PC-3 (cell line): ENCODE measurements around the gene SAXO2. TPM values are rescaled to one million over a fixed set of nuclear protein-coding genes. Genes with fewer than 3 reads are reported as not detected.
"Not testable (repeated sequence)": the region's sequence is repeated elsewhere in the genome, so short reads cannot be mapped to it uniquely, and the experiment has no call there.

ENCODE experiments used
- ATAC-seq: fragments of 200-7000 bp; cut with Tn5 transposase; 2 replicates; pipeline ENCODE4 v1.9.1; 2020; ENCODE audit warnings: mild to moderate bottlenecking, moderate library complexity
- BruUV-seq: library from RNA; stranded (reverse); fragments of 400-500 nt; replicated peaks from 2 replicates; lab custom pipeline; 2021; lab: Mats Ljungman, UMichigan
- CTCF ChIA-PET: fragments of 300-600 bp; sonication (Branson Sonifier 250); formaldehyde crosslinking; loops from one replicate; lab custom pipeline; 2022; ENCODE audit warnings: antibody characterized with exemption; lab: Charles Lee
- POLR2A ChIA-PET: fragments of 300-600 bp; sonication (Branson Sonifier 250); formaldehyde crosslinking; loops from one replicate; lab custom pipeline; 2022; ENCODE audit warnings: antibody characterized with exemption; ENCODE audit not compliant: unreplicated experiment; lab: Charles Lee
- DNase-seq: peaks from one replicate; pipeline ENCODE4 v3.0.0-alpha.2; 2015
- H2AFZ ChIP-seq: fragments of 300-600 bp; sonication (generic); 2 replicates; pipeline ENCODE4 v1.6.0; 2016; ENCODE audit warnings: antibody characterized with exemption, low read length
- H3F3A ChIP-seq: fragments of 300-600 bp; sonication (generic); one replicate; pipeline ENCODE4 v1.6.0; 2017; ENCODE audit warnings: antibody characterized with exemption, low read length, control low read depth, mild to moderate bottlenecking; ENCODE audit not compliant: unreplicated experiment
- H3K27ac ChIP-seq: fragments of 300-600 bp; sonication (generic); 2 replicates; pipeline ENCODE4 v1.5.1; 2016; ENCODE audit warnings: mild to moderate bottlenecking, low read length
- H3K27me3 ChIP-seq: fragments of 300-600 bp; sonication (generic); 2 replicates; pipeline ENCODE4 v1.6.1; 2016; ENCODE audit warnings: low read length, mixed read lengths
- H3K36me3 ChIP-seq: fragments of 300-600 bp; sonication (generic); 2 replicates; pipeline ENCODE4 v1.6.1; 2016; ENCODE audit warnings: low read depth, mixed run types, low read length, mixed read lengths
- H3K4me1 ChIP-seq: fragments of 300-600 bp; sonication (generic); 2 replicates; pipeline ENCODE4 v1.5.1; 2016; ENCODE audit warnings: low read length; ENCODE audit not compliant: insufficient read depth
- H3K4me2 ChIP-seq: fragments of 300-600 bp; sonication (generic); 2 replicates; pipeline ENCODE4 v1.6.0; 2016; ENCODE audit warnings: low read length
- H3K4me3 ChIP-seq: fragments of 300-600 bp; sonication (generic); 2 replicates; pipeline ENCODE4 v1.5.1; 2016; ENCODE audit warnings: mild to moderate bottlenecking, low read length, mixed read lengths
- H3K79me2 ChIP-seq: fragments of 300-600 bp; sonication (generic); 2 replicates; pipeline ENCODE4 v1.6.1; 2017; ENCODE audit warnings: low read length, mixed read lengths
- H3K9ac ChIP-seq: fragments of 300-600 bp; sonication (generic); 2 replicates; pipeline ENCODE4 v1.6.0; 2016; ENCODE audit warnings: mild to moderate bottlenecking, low read length
- H3K9me2 ChIP-seq: fragments of 300-600 bp; sonication (generic); replicated peaks from 2 replicates; pipeline ENCODE4 v1.6.1; 2016; ENCODE audit warnings: mixed run types, low read length, mixed read lengths
- H3K9me3 ChIP-seq: fragments of 300-600 bp; sonication (generic); 2 replicates; pipeline ENCODE4 v1.6.1; 2016; ENCODE audit warnings: low read length, mixed read lengths
- H4K20me1 ChIP-seq: fragments of 300-600 bp; sonication (generic); 2 replicates; pipeline ENCODE4 v1.6.1; 2016; ENCODE audit warnings: low read length, mixed read lengths
- intact Hi-C: fragments of 100-400 bp; cut with micrococcal nuclease; formaldehyde crosslinking; loops from 2 replicates; pipeline ENCODE4 v1.9.0; 2023
- total RNA-seq: library from RNA; depleted of rRNA; stranded (reverse); fragments of >200 nt; gene quantifications from 2 replicates; pipeline ENCODE4 v1.2.3, GENCODE V29; 2014; rRNA removed

Gene SAXO2
- total RNA-seq, 1 experiment from 2014 or later = 3.7 TPM

DNA sequence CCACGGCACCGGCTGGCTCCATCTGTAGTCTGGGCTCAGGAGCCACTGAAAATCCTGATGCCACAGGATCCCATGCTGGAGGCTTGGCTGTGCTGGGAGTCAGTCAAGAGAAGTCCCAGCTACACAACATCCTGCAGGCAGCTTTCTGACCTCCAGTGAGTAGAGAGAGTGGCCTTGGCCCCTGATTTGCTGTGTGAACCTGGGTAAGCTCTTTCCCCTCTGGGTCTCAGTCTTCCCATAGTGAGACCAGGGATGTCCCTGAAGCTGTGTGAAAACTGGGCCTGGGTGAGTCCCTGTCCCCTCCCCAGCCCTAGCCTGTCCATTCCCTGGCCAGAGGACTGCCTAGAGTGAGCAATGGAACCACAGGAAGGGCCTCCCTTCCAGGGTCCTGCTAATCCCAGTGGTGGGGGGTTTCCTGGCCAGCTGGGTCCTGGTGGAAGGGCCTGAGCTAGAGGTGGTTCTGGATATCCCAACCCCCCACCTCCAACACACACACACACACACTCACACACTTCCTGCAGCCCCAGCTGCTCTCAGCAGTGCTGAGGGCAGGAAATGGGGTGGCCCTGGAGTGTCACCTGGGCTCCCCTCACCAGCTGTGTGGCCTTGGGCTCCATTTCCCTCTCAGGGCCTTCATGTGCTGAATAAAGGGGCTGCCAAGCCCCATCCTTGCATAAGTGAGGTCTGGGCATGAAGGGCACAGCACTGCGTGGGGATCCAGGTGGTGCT is 69.1 kb downstream of the SAXO2 start:
- DNase-seq, BruUV-seq, H3K4me3 ChIP-seq, H3K4me1 ChIP-seq, H3F3A ChIP-seq, H3K36me3 ChIP-seq, ATAC-seq, H3K9ac ChIP-seq, POLR2A ChIA-PET, H3K79me2 ChIP-seq, H3K9me3 ChIP-seq, H2AFZ ChIP-seq, H4K20me1 ChIP-seq, H3K27me3 ChIP-seq, H3K4me2 ChIP-seq, H3K9me2 ChIP-seq, H3K27ac ChIP-seq, intact Hi-C loops, CTCF ChIA-PET: not testable (repeated sequence)

DNA sequence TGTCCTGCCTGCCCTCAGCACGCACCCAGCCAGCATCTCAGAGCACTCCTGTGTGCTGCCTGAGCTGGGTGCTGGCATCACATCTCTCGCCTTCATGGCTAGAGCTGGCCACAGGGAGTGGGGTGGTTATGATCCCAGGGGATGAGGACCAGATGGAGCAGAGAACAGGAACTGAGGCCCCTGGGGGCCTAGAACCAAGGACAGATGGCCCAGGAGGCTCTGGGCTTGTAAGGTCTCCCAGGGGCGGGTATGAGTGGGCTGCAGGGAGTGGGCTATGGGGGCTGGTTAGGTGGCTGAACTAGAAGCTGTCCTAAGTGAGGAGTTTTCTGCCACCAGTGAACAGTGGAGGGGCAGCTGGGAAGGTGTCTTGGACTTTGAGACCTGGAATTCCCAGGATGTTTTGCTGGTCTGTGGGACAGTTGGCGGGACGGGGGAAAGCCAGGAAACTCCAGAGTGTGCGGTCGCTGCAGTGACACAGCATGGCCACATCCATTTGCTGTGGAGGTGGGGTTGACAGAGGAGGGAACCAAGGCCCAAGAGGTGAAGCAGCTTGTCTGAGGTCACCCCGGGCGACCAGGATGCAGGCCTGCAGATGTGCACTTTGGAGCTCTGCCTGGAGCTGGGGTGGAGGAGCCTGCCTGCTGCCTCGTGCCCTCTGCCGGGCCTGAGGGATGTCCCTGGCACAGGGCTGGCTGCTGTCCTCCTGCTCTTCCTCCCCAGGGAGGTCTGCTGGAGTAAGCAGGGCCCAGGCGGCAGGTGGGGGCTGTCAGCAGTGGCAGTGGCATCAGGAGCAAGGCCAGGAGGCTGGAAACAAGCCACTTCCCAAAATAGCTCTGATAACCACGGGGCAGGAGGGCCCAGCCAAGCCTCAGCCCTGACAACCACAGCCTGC is 70.3 kb downstream of the SAXO2 start:
- H3K4me2 ChIP-seq, H3K9me2 ChIP-seq, H2AFZ ChIP-seq, H3K27me3 ChIP-seq, H3F3A ChIP-seq, H3K27ac ChIP-seq, intact Hi-C loops, POLR2A ChIA-PET, DNase-seq, H3K79me2 ChIP-seq, CTCF ChIA-PET, ATAC-seq, H3K36me3 ChIP-seq, H3K9me3 ChIP-seq, H3K4me1 ChIP-seq, H3K4me3 ChIP-seq, BruUV-seq, H4K20me1 ChIP-seq, H3K9ac ChIP-seq: not testable (repeated sequence)

DNA sequence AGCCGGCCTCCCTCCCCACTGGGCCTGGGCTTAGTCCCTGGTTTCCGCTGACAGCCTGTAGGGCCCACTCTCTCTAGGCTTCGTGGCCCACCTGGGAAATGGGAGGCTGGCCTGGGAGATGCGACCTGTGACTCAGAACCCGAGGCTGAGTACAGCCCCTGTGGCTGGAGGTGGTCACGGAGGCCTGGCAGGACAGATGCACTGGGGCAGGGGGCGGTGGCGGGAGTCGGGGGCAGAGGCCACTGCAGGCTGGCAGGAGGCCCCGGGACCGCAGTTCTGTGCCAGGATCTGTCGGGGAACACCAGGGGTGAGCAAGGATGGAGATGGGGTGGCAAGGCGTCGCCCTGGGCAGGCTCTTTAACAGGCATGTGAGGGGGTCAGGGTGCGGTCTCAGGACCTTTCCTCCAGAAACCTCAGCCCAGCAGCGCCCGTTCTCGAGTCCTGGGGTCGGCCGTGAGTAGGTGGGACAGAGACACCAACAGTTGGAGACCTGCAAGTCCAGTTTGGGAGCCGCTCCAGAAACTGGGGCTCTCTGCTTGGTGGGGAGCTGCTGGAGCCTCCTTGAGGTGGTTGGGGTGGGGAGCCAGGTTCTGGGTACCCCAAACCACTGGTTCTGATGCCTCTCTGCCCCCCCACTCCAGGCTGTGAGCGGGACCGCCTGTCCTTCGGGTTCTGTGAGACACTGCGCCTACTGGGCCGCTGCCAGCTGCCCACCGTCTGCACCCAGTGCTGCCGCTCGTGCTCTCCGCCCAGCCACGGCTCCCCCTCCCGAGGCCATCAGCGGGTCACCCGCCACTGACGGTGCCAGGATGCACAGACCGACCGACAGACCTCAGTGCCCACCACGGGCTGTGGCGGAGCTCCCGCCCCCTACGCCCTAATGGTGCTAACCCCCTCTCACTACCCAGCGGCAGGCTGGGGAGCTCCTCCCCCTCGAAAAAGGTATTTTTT is 71.3 kb downstream of the SAXO2 start:
- H3K9ac ChIP-seq, H3K36me3 ChIP-seq, ATAC-seq, H3F3A ChIP-seq, POLR2A ChIA-PET, BruUV-seq, H3K4me1 ChIP-seq, H3K4me3 ChIP-seq, H2AFZ ChIP-seq, H4K20me1 ChIP-seq, H3K9me2 ChIP-seq, H3K27me3 ChIP-seq, intact Hi-C loops, H3K79me2 ChIP-seq, H3K4me2 ChIP-seq, CTCF ChIA-PET, H3K9me3 ChIP-seq, DNase-seq, H3K27ac ChIP-seq: not testable (repeated sequence)

Other genes with a start within 250 kb of the SAXO2 start
- gene MEX3B, start 216.8 kb upstream of the SAXO2 start, total RNA-seq = 0.58 and 1.0 TPM in 2 replicates
- 12.4 and 14.7 TPM in 2 replicates for gene EFL1, start 84 bp upstream of the SAXO2 start, total RNA-seq
- 1.1 TPM in 1 of 2 replicates, not detected in the other for gene GOLGA6L10, start 86.7 kb downstream of the SAXO2 start, total RNA-seq
- gene GOLGA6L9, start 167.0 kb downstream of the SAXO2 start, total RNA-seq = 5.6 and 8.1 TPM in 2 replicates